LNCaP clone FGC (cell line): ENCODE measurements around the gene PPFIA1.

Experiments used
- DNase-seq: peaks from one replicate; pipeline ENCODE4 v3.0.0-alpha.2; 2011; ENCODE audit warnings: low read depth
- H3K4me3 ChIP-seq: 2 replicates; pipeline ENCODE4 v1.5.1; 2011; ENCODE audit warnings: mild to moderate bottlenecking, low read depth, low read length, control low read depth
- CTCF ChIP-seq: IDR thresholded peaks from 2 replicates; pipeline ENCODE4 v1.5.1; 2012; ENCODE audit warnings: mild to moderate bottlenecking; ENCODE audit not compliant: control insufficient read depth, insufficient read depth; ENCODE audit errors: extremely low read depth

The PPFIA1 gene

DNA sequence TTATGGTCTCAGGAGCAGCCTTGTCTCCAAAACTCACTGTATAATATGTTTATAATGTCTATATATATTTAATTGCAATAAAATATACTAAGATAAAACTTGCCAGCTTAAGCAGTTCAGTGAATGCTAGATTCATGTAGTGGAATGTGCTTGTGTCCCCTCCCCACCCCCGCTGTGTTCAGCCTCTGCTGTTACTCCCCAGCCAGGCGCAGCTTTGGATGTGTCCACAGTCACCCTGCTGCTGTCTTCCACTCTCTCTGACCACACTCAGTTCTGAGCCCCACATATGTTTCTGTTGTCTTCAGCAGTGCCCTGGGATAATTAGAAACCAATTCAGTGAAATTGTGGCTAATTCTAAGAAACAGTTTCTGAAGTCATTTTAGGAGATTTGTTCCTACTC lies 52.2 kb downstream of the PPFIA1 start:
- no peak overlapping the region for H3K4me3 ChIP-seq
- DNase-seq = no peak
- no peak for TF ChIP-seq CTCF

- no peak overlapping the region for H3K4me3 ChIP-seq
These were observed 53.3 kb downstream of the PPFIA1 start for GRCh38 chr11:70323806-70324205.

DNA sequence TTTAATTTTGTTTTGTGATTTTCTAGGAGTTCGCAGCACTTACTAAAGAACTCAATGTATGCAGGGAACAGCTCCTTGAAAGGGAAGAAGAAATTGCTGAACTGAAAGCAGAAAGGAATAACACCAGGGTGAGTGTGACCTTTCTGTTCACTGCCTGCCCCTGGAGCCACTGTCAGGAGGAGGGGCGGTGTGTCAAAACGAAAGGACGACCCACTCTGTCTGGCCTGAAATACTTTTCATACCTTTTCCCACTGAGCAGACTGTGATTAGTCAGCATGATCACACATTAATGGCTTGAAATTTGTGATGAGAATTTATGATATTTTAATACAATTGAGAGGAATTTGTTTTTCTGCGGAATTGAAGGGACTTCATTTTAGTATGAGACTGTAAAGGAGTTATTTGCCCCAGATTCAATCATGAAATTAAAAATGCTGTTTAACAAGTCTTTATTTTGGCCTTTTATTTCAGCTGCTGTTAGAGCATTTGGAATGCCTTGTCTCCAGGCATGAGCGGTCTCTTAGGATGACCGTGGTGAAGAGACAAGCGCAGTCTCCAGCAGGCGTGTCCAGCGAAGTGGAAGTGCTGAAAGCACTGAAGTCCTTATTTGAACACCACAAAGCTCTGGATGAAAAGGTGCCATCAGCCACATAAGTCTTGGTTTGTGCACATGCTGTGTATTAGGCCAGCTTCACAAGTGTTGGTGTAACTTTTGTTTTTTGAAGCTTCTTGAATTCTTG lies 54.1 kb downstream of the PPFIA1 start:
- no peak for TF ChIP-seq CTCF
- H3K4me3 ChIP-seq = no peak overlapping the region
- no peak for DNase-seq

More at GRCh38 chr11:70323806-70324205, 53.3 kb downstream of the PPFIA1 start:
- DNase-seq = no peak
- TF ChIP-seq CTCF = no peak

DNA sequence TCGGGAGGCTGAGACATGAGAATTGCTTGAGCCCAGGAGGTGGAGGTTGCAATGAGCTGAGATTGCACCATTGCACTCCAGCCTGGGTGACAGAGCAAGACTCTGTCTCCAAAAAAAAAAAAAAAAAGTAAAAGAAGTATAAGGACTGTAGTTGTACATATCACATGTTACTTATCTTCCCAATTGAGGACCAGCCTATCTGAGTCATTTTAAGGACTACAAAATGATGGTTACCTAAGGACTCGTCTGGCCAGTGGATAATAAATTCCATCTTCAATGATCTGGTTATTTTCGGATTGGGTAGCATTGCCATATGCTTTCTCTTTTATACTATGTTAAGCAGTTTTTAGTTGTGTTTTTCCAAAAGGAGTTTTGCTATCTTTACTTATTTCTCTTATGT lies 55.3 kb downstream of the PPFIA1 start:
- TF ChIP-seq CTCF = no peak
- H3K4me3 ChIP-seq = no peak overlapping the region
- no peak for DNase-seq

DNA sequence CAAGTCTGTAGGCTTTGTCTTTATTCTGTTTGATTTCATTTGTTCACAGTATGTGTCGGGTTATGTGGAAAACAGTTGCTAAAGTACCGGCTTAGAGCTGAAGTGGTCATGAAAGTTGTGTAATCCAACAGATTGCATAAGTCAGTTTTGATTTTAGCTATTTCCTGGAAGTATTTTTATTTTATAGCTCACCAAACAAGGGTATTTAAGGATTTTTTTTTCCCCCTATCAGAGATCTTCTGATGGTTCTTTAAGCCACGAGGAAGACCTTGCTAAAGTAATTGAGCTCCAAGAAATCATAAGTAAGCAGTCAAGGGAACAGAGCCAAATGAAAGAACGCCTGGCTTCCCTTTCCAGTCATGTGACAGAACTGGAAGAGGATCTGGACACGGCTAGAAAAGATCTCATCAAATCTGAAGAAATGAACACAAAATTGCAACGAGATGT lies 55.9 kb downstream of the PPFIA1 start:
- TF ChIP-seq CTCF = no peak
- no peak overlapping the region for H3K4me3 ChIP-seq
- peak; percentile 30 for DNase-seq

- DNase-seq = no peak
- no peak for TF ChIP-seq CTCF
- H3K4me3 ChIP-seq = no peak overlapping the region
These were observed 56.3 kb downstream of the PPFIA1 start for GRCh38 chr11:70326833-70327232.

DNA sequence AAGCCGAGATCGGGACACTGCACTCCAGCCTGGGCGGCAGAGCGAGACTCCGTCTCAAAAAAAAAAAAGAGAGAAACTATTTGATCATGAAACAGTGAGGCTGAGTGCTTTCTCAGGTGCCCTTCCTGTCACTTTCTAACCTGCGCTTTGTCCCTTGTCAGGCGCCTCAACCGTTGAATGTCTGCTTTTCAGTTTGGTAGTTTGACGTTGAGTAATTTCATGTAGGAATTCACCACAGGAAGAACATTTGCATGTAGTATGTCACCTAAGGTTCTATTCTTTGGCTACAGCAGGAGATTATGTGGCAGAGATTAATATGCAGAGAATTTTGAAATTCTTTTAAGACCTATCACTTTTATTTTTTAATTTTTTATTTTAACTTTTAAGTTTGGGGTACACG lies 57.2 kb downstream of the PPFIA1 start:
- DNase-seq = no peak
- TF ChIP-seq CTCF = no peak
- no peak overlapping the region for H3K4me3 ChIP-seq
